ENCODE results near the gene DOK6.

GRCh38 chr18:69557282-69557681, 156.6 kb downstream of the DOK6 start:
- TF ChIP-seq, protein P1, sequence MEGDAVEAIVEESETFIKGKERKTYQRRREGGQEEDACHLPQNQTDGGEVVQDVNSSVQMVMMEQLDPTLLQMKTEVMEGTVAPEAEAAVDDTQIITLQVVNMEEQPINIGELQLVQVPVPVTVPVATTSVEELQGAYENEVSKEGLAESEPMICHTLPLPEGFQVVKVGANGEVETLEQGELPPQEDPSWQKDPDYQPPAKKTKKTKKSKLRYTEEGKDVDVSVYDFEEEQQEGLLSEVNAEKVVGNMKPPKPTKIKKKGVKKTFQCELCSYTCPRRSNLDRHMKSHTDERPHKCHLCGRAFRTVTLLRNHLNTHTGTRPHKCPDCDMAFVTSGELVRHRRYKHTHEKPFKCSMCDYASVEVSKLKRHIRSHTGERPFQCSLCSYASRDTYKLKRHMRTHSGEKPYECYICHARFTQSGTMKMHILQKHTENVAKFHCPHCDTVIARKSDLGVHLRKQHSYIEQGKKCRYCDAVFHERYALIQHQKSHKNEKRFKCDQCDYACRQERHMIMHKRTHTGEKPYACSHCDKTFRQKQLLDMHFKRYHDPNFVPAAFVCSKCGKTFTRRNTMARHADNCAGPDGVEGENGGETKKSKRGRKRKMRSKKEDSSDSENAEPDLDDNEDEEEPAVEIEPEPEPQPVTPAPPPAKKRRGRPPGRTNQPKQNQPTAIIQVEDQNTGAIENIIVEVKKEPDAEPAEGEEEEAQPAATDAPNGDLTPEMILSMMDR (IDR thresholded peaks at IDR 0.05; ENCODE audit: extremely low read depth in 1 of 2, insufficient read depth in 1 of 2, low read depth in 1 of 2, low read length in 2 of 2): no peak
- TF ChIP-seq POLR2A (IDR thresholded peaks at IDR 0.05; ENCODE audit: low read depth, low read length): no peak
- TF ChIP-seq JUN (IDR thresholded peaks at IDR 0.05; ENCODE audit: borderline replicate concordance, insufficient read depth, insufficient read length, low read depth): no peak
- TF ChIP-seq, protein P2, sequence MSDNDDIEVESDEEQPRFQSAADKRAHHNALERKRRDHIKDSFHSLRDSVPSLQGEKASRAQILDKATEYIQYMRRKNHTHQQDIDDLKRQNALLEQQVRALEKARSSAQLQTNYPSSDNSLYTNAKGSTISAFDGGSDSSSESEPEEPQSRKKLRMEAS (IDR thresholded peaks at IDR 0.05; ENCODE audit: insufficient read depth, insufficient read length): no peak
- TF ChIP-seq MYC (IDR thresholded peaks at IDR 0.05; ENCODE audit: low read depth, low read length): no peak
- no peak for TF ChIP-seq POLR2AphosphoS5 (IDR thresholded peaks at IDR 0.05; ENCODE audit: insufficient read depth, low read depth, low read length)
- TF ChIP-seq EZH2 (IDR thresholded peaks at IDR 0.05; ENCODE audit: borderline replicate concordance, low read depth, low read length, severe bottlenecking): no peak
- TF ChIP-seq GATA2 (IDR thresholded peaks at IDR 0.05; ENCODE audit: insufficient read depth, insufficient read length, low read depth, low read length): no peak
- TF ChIP-seq FOS (IDR thresholded peaks at IDR 0.05; ENCODE audit: borderline replicate concordance, insufficient read depth, low read length): no peak

Measured in endothelial cell of umbilical vein (primary cell).